Ascending aorta (tissue), 2 donors: ENCODE data around the gene PCLO. TPM values are rescaled to one million over a fixed set of nuclear protein-coding genes. Genes with fewer than 3 reads are reported as not detected.

Experiments used
- DNase-seq, 2 donors: peaks; one replicate each; pipeline ENCODE4 v3.0.0-alpha.2; 2019; ENCODE audit warnings: low spot score in 2 of 2
- H3K27ac ChIP-seq, 2 donors: fragments of 200-600 bp; sonication (generic); one replicate each; pipeline ENCODE4 v1.5.1; 2016 to 2017; ENCODE audit warnings: mild to moderate bottlenecking in 1 of 2
- H3K27me3 ChIP-seq: fragments of 200-600 bp; sonication (generic); one replicate; pipeline ENCODE4 v1.5.1; 2017
- H3K36me3 ChIP-seq, 2 donors: fragments of 200-600 bp; sonication (generic); one replicate each; pipeline ENCODE4 v1.5.1; 2016
- H3K4me1 ChIP-seq, 2 donors: fragments of 200-600 bp; sonication (generic); one replicate each; pipeline ENCODE4 v1.5.1; 2016 to 2017; ENCODE audit warnings: mild to moderate bottlenecking in 1 of 2
- H3K4me3 ChIP-seq, 2 donors: fragments of 200-600 bp; sonication (generic); one replicate each; pipeline ENCODE4 v1.5.1; 2016 to 2017; ENCODE audit warnings: mild to moderate bottlenecking in 1 of 2
- H3K9me3 ChIP-seq, 2 donors: fragments of 200-600 bp; sonication (generic); one replicate each; pipeline ENCODE4 v1.5.1; 2016
- CTCF ChIP-seq, 3 experiments: fragments of 200-600 bp in 2 of 3; fragments of 450-650 bp in 1 of 3; sonication (generic) in 2 of 3; IDR thresholded peaks; one replicate each; pipeline ENCODE4 v1.5.1; 2016 to 2019; ENCODE audit warnings: antibody characterized with exemption in 3 of 3, mild to moderate bottlenecking in 1 of 3, moderate library complexity in 1 of 3
- intact Hi-C: fragments of 100-400 bp; cut with DNase I; formaldehyde crosslinking; loops from one replicate; pipeline ENCODE4 v1.15.1; 2023
- total RNA-seq: library from RNA; depleted of rRNA; stranded (reverse); fragments of >200 nt; gene quantifications from one replicate; pipeline ENCODE4 v1.1.0, GENCODE V29; 2016

PCLO gene
- total RNA-seq, 1 donor from 2014 or later: 0.11 TPM

- H3K36me3 ChIP-seq: no peaks in the 10 kb centered on the region
- intact Hi-C loops: no loop called here
- H3K27me3 ChIP-seq: no peaks in the 10 kb centered on the region
- H3K27ac ChIP-seq: no peak overlapping the region
- TF ChIP-seq CTCF (IDR thresholded peaks at IDR 0.05): no peak
- H3K9me3 ChIP-seq: no peaks in the 10 kb centered on the region
- no peak overlapping the region for H3K4me3 ChIP-seq
- no peaks in the 10 kb centered on the region for H3K4me1 ChIP-seq
- DNase-seq: no peak
Observed at GRCh38 chr7:83060218-83060617, 102.5 kb downstream of the PCLO start.

DNA sequence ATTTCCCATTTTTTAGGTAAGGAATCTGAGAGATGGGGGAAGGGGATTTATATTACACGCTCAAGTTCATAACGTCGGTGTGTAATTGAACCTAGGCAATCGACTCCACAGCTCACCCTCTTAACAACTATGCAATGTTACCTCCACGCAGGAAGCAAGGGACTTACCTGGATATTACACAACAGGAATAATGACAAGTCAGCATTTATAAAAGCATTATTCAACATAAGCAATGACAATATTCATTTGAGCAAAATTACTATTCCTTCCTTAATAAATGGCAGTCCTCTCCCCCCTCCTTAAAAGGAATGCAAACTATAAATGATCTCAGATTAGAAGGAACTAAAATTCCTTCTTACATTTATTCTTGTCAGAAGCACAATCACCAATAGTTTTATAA lies 104.0 kb downstream of the PCLO start:
- no peak overlapping the region for H3K27ac ChIP-seq
- DNase-seq: no peak
- H3K4me3 ChIP-seq: no peak overlapping the region
- no peak for TF ChIP-seq CTCF (IDR thresholded peaks at IDR 0.05)
- no peaks in the 10 kb centered on the region for H3K36me3 ChIP-seq
- H3K9me3 ChIP-seq: no peaks in the 10 kb centered on the region
- intact Hi-C loops: no loop called here
- no peaks in the 10 kb centered on the region for H3K4me1 ChIP-seq
- no peaks in the 10 kb centered on the region for H3K27me3 ChIP-seq

GRCh38 chr7:83055197-83055596 lies 107.5 kb downstream of the PCLO start:
- Histone ChIP-seq H3K4me3 (no peak overlapping the region), H3K27ac (no peak overlapping the region), H3K9me3 (no peaks in the 10 kb centered on the region), H3K36me3 (no peaks in the 10 kb centered on the region), H3K27me3 (no peaks in the 10 kb centered on the region), H3K4me1 (no peaks in the 10 kb centered on the region)
- intact Hi-C loops: no loop called here
- no peak for DNase-seq
- TF ChIP-seq CTCF (IDR thresholded peaks at IDR 0.05): no peak

DNA sequence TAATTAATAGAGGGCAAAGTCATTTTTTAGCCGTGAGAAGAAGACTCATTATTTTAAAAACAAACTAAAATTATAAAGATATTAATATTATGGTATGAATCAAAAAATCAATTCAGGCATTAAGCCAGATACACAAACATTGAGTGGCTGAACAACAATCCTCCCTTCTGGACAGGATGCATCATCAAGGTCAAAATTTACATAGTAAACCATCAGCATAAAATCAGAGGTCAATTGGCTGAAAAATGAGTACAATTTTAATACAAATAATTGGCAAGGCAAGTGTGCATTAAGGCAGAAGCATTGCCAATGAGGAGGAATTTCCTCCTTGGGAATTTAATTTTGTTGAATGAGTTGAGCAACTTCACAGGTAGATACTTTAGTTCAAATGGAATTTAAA lies 108.2 kb downstream of the PCLO start:
- Histone ChIP-seq H3K9me3 (no peaks in the 10 kb centered on the region), H3K27me3 (no peaks in the 10 kb centered on the region), H3K4me1 (no peaks in the 10 kb centered on the region), H3K27ac (no peak overlapping the region), H3K36me3 (no peaks in the 10 kb centered on the region), H3K4me3 (no peak overlapping the region)
- no peak for TF ChIP-seq CTCF (IDR thresholded peaks at IDR 0.05)
- intact Hi-C loops: no loop called here
- DNase-seq: no peak

DNA sequence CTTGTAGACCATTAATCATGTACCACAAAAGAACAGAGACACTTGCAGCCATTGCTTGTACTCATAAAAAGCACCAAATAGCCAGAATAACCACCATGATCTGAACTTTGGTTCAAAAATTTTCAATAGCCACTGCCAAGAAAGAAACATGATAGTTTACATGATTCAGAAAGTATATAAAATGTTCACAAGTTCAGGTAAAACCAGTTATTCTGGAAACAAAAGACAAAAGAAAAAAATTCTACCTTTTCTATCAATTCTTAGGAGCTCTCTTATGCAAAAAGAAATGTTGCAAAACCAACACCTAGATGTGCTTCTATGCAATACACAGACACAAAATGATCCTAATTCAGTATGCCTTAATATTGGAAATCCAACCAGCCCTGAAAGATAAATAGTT lies 108.7 kb downstream of the PCLO start:
- Histone ChIP-seq H3K36me3 (no peaks in the 10 kb centered on the region), H3K4me1 (no peaks in the 10 kb centered on the region), H3K4me3 (no peak overlapping the region), H3K27ac (no peak overlapping the region), H3K9me3 (no peaks in the 10 kb centered on the region), H3K27me3 (no peaks in the 10 kb centered on the region)
- no peak for TF ChIP-seq CTCF (IDR thresholded peaks at IDR 0.05)
- intact Hi-C loops: no loop called here
- DNase-seq: no peak

DNA sequence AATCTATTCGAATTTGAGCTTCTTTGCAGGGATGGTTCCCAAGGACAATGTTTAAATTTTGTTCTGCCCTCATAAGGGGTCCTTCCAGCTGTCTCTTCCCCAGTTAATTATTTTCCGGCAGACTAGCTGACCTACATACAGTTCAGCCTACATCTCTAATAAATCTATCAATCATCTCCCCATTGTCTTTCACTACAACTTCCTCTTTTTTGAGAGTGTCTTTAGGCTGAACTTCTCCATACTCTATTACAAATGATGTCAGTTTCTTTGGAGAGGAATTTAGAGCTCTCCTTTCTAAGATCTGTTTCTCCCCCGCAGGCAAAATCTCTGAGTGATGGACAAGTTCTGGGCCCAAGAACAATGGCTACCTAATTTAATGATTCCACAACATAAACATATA lies 122.2 kb downstream of the PCLO start:
- intact Hi-C loops: no loop called here

More for the DNA sequence above, 122.2 kb downstream of the PCLO start:
- no peak for DNase-seq
- H3K36me3 ChIP-seq: no peaks in the 10 kb centered on the region
- no peak overlapping the region for H3K4me3 ChIP-seq
- no peak overlapping the region for H3K27ac ChIP-seq
- H3K4me1 ChIP-seq: no peaks in the 10 kb centered on the region
- H3K27me3 ChIP-seq: no peaks in the 10 kb centered on the region
- no peak for TF ChIP-seq CTCF (IDR thresholded peaks at IDR 0.05)
- no peaks in the 10 kb centered on the region for H3K9me3 ChIP-seq
